ENCODE measurements around the gene HIKESHI. TPM values are rescaled to one million over a fixed set of nuclear protein-coding genes. Genes with fewer than 3 reads are reported as not detected.

The HIKESHI gene
- 36.5 and 43.9 TPM in 2 replicates for total RNA-seq

- intact Hi-C loops (cut with micrococcal nuclease) = loop anchor here (1.0 to 5.0 kb wide), 12 partner anchors 9 to 735 kb away; partner anchors contain the start of genes CCDC83, CREBZF, ME3 and PICALM
Observed at GRCh38 chr11:86302092-86302793, at the start of gene HIKESHI. HIKESHI (plus strand) TSS chr11:86302240; CDS start chr11:86302449, 209 bp downstream.

- intact Hi-C loops (cut with micrococcal nuclease) = loop anchor here (2.0 kb wide), 1 partner anchor 19 kb away; no protein-coding TSS in a partner anchor
Observed at GRCh38 chr11:86255896-86256295, 46.1 kb upstream of the HIKESHI start.

GRCh38 chr11:86256608-86257007, 45.4 kb upstream of the HIKESHI start:
- intact Hi-C loops (cut with micrococcal nuclease) = loop anchor here (2.0 kb wide), 1 partner anchor 18 kb away; no protein-coding TSS in a partner anchor

- intact Hi-C loops (cut with micrococcal nuclease) = loop anchor here (2.0 kb wide), 1 partner anchor 17 kb away; no protein-coding TSS in a partner anchor
Observed at GRCh38 chr11:86257446-86257845, 44.6 kb upstream of the HIKESHI start.

GRCh38 chr11:86259730-86260129, 42.3 kb upstream of the HIKESHI start:
- intact Hi-C loops (cut with micrococcal nuclease) = no loop called here

GRCh38 chr11:86261328-86261727, 40.7 kb upstream of the HIKESHI start:
- intact Hi-C loops (cut with micrococcal nuclease) = no loop called here

- intact Hi-C loops (cut with micrococcal nuclease) = no loop called here
Observed at GRCh38 chr11:86262387-86262786, 39.7 kb upstream of the HIKESHI start.

GRCh38 chr11:86264649-86265048, 37.4 kb upstream of the HIKESHI start:
- intact Hi-C loops (cut with micrococcal nuclease) = no loop called here

- intact Hi-C loops (cut with micrococcal nuclease) = no loop called here
Observed at GRCh38 chr11:86265194-86265593, 36.8 kb upstream of the HIKESHI start.

- intact Hi-C loops (cut with micrococcal nuclease) = no loop called here
Observed at GRCh38 chr11:86269645-86270044, 32.4 kb upstream of the HIKESHI start.

GRCh38 chr11:86274503-86274902, 27.5 kb upstream of the HIKESHI start:
- intact Hi-C loops (cut with micrococcal nuclease) = loop anchor here (2.0 kb wide), 1 partner anchor 18 kb away; no protein-coding TSS in a partner anchor

- intact Hi-C loops (cut with micrococcal nuclease) = loop anchor here (2.0 kb wide), 1 partner anchor 18 kb away; no protein-coding TSS in a partner anchor
Observed at GRCh38 chr11:86274999-86275398, 27.0 kb upstream of the HIKESHI start.

GRCh38 chr11:86275493-86276370, 26.3 kb upstream of the HIKESHI start:
- intact Hi-C loops (cut with micrococcal nuclease) = loop anchor here (2.0 kb wide), 1 partner anchor 19 kb away; no protein-coding TSS in a partner anchor

GRCh38 chr11:86277741-86278140, 24.3 kb upstream of the HIKESHI start:
- intact Hi-C loops (cut with micrococcal nuclease) = no loop called here

GRCh38 chr11:86278226-86278625, 23.8 kb upstream of the HIKESHI start:
- intact Hi-C loops (cut with micrococcal nuclease) = no loop called here

GRCh38 chr11:86279747-86280146, 22.3 kb upstream of the HIKESHI start:
- intact Hi-C loops (cut with micrococcal nuclease) = no loop called here

GRCh38 chr11:86287468-86287796, 14.6 kb upstream of the HIKESHI start:
- intact Hi-C loops (cut with micrococcal nuclease) = loop anchor here (1.0 to 5.0 kb wide), 10 partner anchors 15 to 593 kb away; partner anchors contain the start of genes HIKESHI and PICALM

GRCh38 chr11:86288776-86289507, 13.1 kb upstream of the HIKESHI start:
- intact Hi-C loops (cut with micrococcal nuclease) = loop anchor here (5.0 kb wide), 1 partner anchor 172 kb away; no protein-coding TSS in a partner anchor

GRCh38 chr11:86289508-86290280, 12.3 kb upstream of the HIKESHI start:
- intact Hi-C loops (cut with micrococcal nuclease) = loop anchor here (5.0 kb wide), 1 partner anchor 172 kb away; no protein-coding TSS in a partner anchor

Data from T-helper 1 cell treated with Interleukin-12 subunit alpha and Interleukin-12 subunit beta and Interleukin-4 antibody, amounts not matched to agents 30 ng/mL and 1 ng/mL, for 36 hours (primary cell).